HG03066 (cell line): ENCODE results near the gene UBL3.

Experiments used
- ATAC-seq: cut with Tn5 transposase; IDR thresholded peaks from one replicate; pipeline ENCODE4 v1.9.1; 2021; ENCODE audit warnings: low read depth; ENCODE audit not compliant: unreplicated experiment

The UBL3 gene

GRCh38 chr13:29716493-29716892 lies 133.9 kb downstream of the UBL3 start:
- ATAC-seq: no peak
